ENCODE results near the gene WDR73. TPM values are rescaled to one million over a fixed set of nuclear protein-coding genes. Genes with fewer than 3 reads are reported as not detected.

The WDR73 gene
- total and polyA plus RNA-seq, 2 of the 8 experiments (the other 6 are each of a cell fraction or from before 2014, with no cell fraction given): 22.7 to 23.1 TPM

- no peak for FAIRE-seq
- TF ChIP-seq KDM1A (IDR thresholded peaks at IDR 0.05; ENCODE audit: borderline replicate concordance, low read length) (no peak), RNF2 (IDR thresholded peaks at IDR 0.05; ENCODE audit: borderline replicate concordance, low read depth, low read length, missing control alignments, poor library complexity, severe bottlenecking) (no peak), CHD2 (IDR thresholded peaks at IDR 0.05; ENCODE audit: low read length) (peak; percentile 49), SIX5 (IDR thresholded peaks at IDR 0.05; ENCODE audit: low read depth, low read length) (no peak), EZH2 (IDR thresholded peaks at IDR 0.05; ENCODE audit: low read depth, low read length, severe bottlenecking) (no peak), SIN3A (conservative IDR thresholded peaks at IDR 0.05 in 1 of 2, IDR thresholded peaks at IDR 0.05 in 1 of 2; ENCODE audit: low read depth in 1 of 2, low read length in 2 of 2) (peak; percentile 7 to 64; a peak in 1 of 4 replicates), POLR2AphosphoS5 (IDR thresholded peaks at IDR 0.05; ENCODE audit: low read depth, low read length) (peak; percentile 26; the same call in 1 of the 2 replicates), RAD21 (IDR thresholded peaks at IDR 0.05 in 1 of 2, conservative IDR thresholded peaks at IDR 0.05 in 1 of 2; ENCODE audit: low read depth in 2 of 2, low read length in 2 of 2) (peak; percentile 43 to 63; a peak in 3 of 4 replicates)
These were observed 4.2 kb upstream of the WDR73 start, which contains the start of gene NMB for GRCh38 chr15:84658080-84658787. NMB (minus strand) TSS chr15:84658199; CDS start chr15:84658152, 47 bp downstream.

More at GRCh38 chr15:84658080-84658787, 4.2 kb upstream of the WDR73 start, which contains the start of gene NMB:
- H3K9ac ChIP-seq (replicated peaks in 1 of 4; ENCODE audit: extremely low read depth in 1 of 4, low read depth in 3 of 4, low read length in 3 of 4): peak within 1 kb of the TSS in 3 of 4 experiments; percentile 51 to 69 (median 58); a peak in 6 of 7 replicates
- no peak within 1 kb of the TSS for H4K5ac ChIP-seq (ENCODE audit: insufficient read length, low read depth, low read length)
- no peak within 1 kb of the TSS for H3K56ac ChIP-seq (replicated peaks; ENCODE audit: insufficient read length, low read depth, low read length)
- H3K23ac ChIP-seq (ENCODE audit: insufficient read length): peak within 1 kb of the TSS; percentile 12
- H4K8ac ChIP-seq (ENCODE audit: extremely low read depth, insufficient read depth, low read length): peak within 1 kb of the TSS; percentile 62; the same call in 1 of the 2 replicates
- peaks cover 0 to 13% (median 9%) of the 10 kb centered on the region in 4 experiments; a peak in 5 of 7 replicates for H3K27me3 ChIP-seq (replicated peaks in 1 of 4; ENCODE audit: control insufficient read depth in 3 of 4, extremely low read depth in 1 of 4, insufficient read depth in 3 of 4, low read length in 3 of 4)
- H3K79me2 ChIP-seq (ENCODE audit: control insufficient read depth in 1 of 2, insufficient read depth in 2 of 2, low read length in 2 of 2): peaks cover 0 to 7% of the 10 kb centered on the region in 2 experiments; a peak in 2 of 4 replicates
- 0 out of 2 replicates have a peak within 1 kb of the TSS, but pooled peaks have one; percentile 55 for H2AFZ ChIP-seq (ENCODE audit: low read length)
- DNase-seq (ENCODE audit: low read depth in 1 of 2, low spot score in 2 of 2): peak; percentile 77 to 89
- H3K23me2 ChIP-seq (ENCODE audit: low read depth, low read length): peaks cover 10% of the 10 kb centered on the region
- ChIA-PET CTCF (ENCODE audit: partially characterized antibody) (interaction anchor here (0.6 to 10.6 kb wide), 21 partner anchors 16 to 270 kb away, joined by 3 to 86 read pairs (median 4); partner anchors contain the start of gene SEC11A), POLR2A (ENCODE audit: partially characterized antibody) (interaction anchor here (0.6 to 1.9 kb wide), 7 partner anchors 10 to 108 kb away, joined by 3 to 4 read pairs (median 4); partner anchors contain the start of gene ZSCAN2)
- no peaks in the 10 kb centered on the region for H3K9me3 ChIP-seq (ENCODE audit: insufficient read depth in 2 of 2, low read depth in 1 of 2, low read length in 1 of 2)
- H2AK5ac ChIP-seq (ENCODE audit: low read depth, low read length): no peak within 1 kb of the TSS
- H3K36me3 ChIP-seq (ENCODE audit: control insufficient read depth in 2 of 4, insufficient read depth in 4 of 4, low read length in 3 of 4): no peaks in the 10 kb centered on the region
- peak within 1 kb of the TSS; percentile 56 to 74 (median 62) for H3K4me3 ChIP-seq (ENCODE audit: extremely low read depth in 1 of 4, insufficient read depth in 2 of 4, low read depth in 3 of 4, low read length in 4 of 4)
- peaks cover 0 to 2% of the 10 kb centered on the region in 2 experiments for H4K20me1 ChIP-seq (replicated peaks in 1 of 2; ENCODE audit: control insufficient read depth in 1 of 2, insufficient read depth in 2 of 2, low read length in 2 of 2)
- WGBS, 2 experiments (ENCODE audit: extremely low coverage in 1 of 2, insufficient coverage in 1 of 2, insufficient read length in 1 of 2, insufficient replicate concordance in 2 of 2, low coverage in 1 of 2, low lambda C conversion rate in 2 of 2, missing lambda C conversion rate in 1 of 2): 3% methylated on average over 24 of the region's 61 CpGs; no CpG with 5 or more reads in 1 of the 2 experiments
- no peak within 1 kb of the TSS for H2BK12ac ChIP-seq (ENCODE audit: low read depth, low read length)
- peak within 1 kb of the TSS; percentile 77; the same call in 1 of the 2 replicates for H2BK15ac ChIP-seq (ENCODE audit: low read length)
- H2BK20ac ChIP-seq (ENCODE audit: low read length): no peak within 1 kb of the TSS
- H3K18ac ChIP-seq (ENCODE audit: extremely low read depth, low read length): peak within 1 kb of the TSS; percentile 89
- peak within 1 kb of the TSS; percentile 49; the same call in 1 of the 2 replicates for H3K27ac ChIP-seq (ENCODE audit: low read depth, low read length)
- H4K91ac ChIP-seq (replicated peaks; ENCODE audit: insufficient read length, low read length): no peak within 1 kb of the TSS
- H2BK5ac ChIP-seq (ENCODE audit: low read depth, low read length): peak within 1 kb of the TSS; percentile 71; the same call in 1 of the 2 replicates
- H3K4me1 ChIP-seq (replicated peaks in 1 of 4; ENCODE audit: control insufficient read depth in 3 of 4, insufficient read depth in 4 of 4, low read length in 3 of 4): peaks cover 0 to 21% (median 14%) of the 10 kb centered on the region in 4 experiments; a peak in 6 of 7 replicates
- H3K79me1 ChIP-seq (ENCODE audit: low read depth, low read length): peaks cover 5% of the 10 kb centered on the region; the same call in 1 of the 2 replicates
- H2BK120ac ChIP-seq (replicated peaks; ENCODE audit: low read depth, low read length): no peak within 1 kb of the TSS
- H3K4me2 ChIP-seq (ENCODE audit: insufficient read depth in 1 of 2, low read depth in 2 of 2, low read length in 2 of 2): peak within 1 kb of the TSS; percentile 91
- no peak within 1 kb of the TSS for H3K4ac ChIP-seq (replicated peaks; ENCODE audit: insufficient read length, low read depth, low read length)
- no peak within 1 kb of the TSS for H3K14ac ChIP-seq (ENCODE audit: insufficient read length)
